Esophagus squamous epithelium (tissue), 4 donors: ENCODE results near the gene RANBP1.

Experiments used
- POLR2A ChIP-seq, 4 donors: fragments of 450-650 bp; IDR thresholded peaks; one replicate each; pipeline ENCODE4 v1.6.1; 2017; ENCODE audit warnings: antibody characterized with exemption in 4 of 4, mild to moderate bottlenecking in 4 of 4, moderate library complexity in 3 of 4
- TF ChIP-seq, protein P1 (sequence below), 6 experiments: fragments of 450-650 bp in 4 of 6; fragments of 200-600 bp in 2 of 6; sonication (generic) in 2 of 6; IDR thresholded peaks; one replicate each; pipeline ENCODE4 v1.5.1; 2016 to 2019; ENCODE audit warnings: antibody characterized with exemption in 6 of 6, mild to moderate bottlenecking in 4 of 6, moderate library complexity in 4 of 6

DNA sequence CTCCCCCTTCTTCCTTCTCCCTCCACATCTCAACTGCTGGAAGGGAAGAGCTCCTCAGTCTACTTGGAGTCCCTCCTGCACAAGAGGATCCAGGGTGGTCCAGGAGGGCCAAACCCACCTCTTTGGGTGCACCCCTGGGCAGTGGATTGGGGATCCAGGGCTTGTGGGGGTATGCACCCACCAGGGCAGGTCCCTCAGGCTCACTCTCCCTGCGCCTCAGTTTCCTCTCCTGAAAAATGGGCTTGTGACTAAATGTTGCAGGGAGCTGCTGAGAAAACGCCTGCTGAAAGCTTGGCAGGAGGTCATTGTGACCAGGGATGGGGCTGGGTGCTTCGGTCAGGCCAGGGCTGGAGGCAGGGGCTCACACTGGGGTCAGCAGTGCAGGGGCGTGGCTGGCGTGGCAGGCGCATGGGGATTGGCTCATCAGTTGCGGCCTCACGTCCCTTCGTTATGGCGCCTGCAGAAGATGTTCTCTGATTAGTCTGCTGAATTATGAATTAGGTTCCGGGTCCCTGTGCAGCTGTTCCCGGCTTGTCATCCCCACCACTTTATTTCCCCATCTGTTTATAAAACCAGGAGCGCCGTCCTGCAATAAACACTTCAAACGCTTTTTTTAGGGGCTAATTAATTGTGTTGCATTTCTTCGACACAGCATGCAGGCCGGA is 60.6 kb downstream of the RANBP1 start:
- TF ChIP-seq, protein P1, sequence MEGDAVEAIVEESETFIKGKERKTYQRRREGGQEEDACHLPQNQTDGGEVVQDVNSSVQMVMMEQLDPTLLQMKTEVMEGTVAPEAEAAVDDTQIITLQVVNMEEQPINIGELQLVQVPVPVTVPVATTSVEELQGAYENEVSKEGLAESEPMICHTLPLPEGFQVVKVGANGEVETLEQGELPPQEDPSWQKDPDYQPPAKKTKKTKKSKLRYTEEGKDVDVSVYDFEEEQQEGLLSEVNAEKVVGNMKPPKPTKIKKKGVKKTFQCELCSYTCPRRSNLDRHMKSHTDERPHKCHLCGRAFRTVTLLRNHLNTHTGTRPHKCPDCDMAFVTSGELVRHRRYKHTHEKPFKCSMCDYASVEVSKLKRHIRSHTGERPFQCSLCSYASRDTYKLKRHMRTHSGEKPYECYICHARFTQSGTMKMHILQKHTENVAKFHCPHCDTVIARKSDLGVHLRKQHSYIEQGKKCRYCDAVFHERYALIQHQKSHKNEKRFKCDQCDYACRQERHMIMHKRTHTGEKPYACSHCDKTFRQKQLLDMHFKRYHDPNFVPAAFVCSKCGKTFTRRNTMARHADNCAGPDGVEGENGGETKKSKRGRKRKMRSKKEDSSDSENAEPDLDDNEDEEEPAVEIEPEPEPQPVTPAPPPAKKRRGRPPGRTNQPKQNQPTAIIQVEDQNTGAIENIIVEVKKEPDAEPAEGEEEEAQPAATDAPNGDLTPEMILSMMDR (IDR thresholded peaks at IDR 0.05) = no peak
- no peak for TF ChIP-seq POLR2A (IDR thresholded peaks at IDR 0.05)
